ENCODE measurements around the gene SIGLEC15.

SIGLEC15 gene

DNA sequence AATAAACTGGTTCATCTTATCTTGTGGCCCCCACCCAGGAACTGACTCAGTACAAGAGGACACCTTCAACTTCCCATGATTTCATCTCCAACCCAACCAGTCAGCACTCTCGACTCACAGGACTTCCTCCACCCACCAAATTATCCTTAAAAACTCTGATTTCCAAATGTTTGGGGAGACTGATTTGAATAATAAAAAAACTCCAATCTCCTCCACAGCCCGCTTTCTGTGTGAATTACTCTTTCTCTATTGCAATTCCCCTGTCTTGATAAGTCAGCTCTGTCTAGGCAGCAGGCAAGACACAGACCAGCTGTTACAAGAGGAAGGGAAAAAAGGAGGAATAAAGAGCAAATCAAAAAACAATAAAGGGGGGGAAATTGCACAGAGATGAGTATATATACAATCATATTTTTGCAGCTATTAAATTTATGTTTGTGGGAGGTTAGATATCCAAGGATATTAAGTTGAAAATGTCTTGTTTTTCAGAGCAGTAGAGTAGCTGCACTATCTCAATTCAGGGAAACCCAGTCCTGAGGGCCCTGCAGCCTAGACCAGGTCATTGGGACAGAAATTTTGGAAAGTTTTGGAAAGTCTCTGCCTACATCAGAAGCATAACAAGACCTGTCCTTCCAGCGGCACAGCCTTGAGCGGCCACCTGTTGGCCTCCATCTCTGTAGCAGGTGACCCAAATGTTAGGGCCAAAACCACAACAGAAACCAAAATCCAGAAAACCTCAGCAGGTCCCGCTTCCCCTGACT is 32.8 kb upstream of the SIGLEC15 start:
- no peaks in the 10 kb centered on the region for H3K36me3 ChIP-seq
- H3K4me3 ChIP-seq (ENCODE audit: low read depth, low read length), result no peak overlapping the region
- TF ChIP-seq, protein P1, sequence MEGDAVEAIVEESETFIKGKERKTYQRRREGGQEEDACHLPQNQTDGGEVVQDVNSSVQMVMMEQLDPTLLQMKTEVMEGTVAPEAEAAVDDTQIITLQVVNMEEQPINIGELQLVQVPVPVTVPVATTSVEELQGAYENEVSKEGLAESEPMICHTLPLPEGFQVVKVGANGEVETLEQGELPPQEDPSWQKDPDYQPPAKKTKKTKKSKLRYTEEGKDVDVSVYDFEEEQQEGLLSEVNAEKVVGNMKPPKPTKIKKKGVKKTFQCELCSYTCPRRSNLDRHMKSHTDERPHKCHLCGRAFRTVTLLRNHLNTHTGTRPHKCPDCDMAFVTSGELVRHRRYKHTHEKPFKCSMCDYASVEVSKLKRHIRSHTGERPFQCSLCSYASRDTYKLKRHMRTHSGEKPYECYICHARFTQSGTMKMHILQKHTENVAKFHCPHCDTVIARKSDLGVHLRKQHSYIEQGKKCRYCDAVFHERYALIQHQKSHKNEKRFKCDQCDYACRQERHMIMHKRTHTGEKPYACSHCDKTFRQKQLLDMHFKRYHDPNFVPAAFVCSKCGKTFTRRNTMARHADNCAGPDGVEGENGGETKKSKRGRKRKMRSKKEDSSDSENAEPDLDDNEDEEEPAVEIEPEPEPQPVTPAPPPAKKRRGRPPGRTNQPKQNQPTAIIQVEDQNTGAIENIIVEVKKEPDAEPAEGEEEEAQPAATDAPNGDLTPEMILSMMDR (IDR thresholded peaks at IDR 0.05; ENCODE audit: low read depth, low read length), result no peak
- DNase-seq, result no peak
- peaks cover 3% of the 10 kb centered on the region for H3K9me3 ChIP-seq (ENCODE audit: severe bottlenecking)
- no peak overlapping the region for H3K27ac ChIP-seq
- H3K27me3 ChIP-seq (ENCODE audit: insufficient read depth, low read depth, severe bottlenecking), result peaks cover 22% of the 10 kb centered on the region

DNA sequence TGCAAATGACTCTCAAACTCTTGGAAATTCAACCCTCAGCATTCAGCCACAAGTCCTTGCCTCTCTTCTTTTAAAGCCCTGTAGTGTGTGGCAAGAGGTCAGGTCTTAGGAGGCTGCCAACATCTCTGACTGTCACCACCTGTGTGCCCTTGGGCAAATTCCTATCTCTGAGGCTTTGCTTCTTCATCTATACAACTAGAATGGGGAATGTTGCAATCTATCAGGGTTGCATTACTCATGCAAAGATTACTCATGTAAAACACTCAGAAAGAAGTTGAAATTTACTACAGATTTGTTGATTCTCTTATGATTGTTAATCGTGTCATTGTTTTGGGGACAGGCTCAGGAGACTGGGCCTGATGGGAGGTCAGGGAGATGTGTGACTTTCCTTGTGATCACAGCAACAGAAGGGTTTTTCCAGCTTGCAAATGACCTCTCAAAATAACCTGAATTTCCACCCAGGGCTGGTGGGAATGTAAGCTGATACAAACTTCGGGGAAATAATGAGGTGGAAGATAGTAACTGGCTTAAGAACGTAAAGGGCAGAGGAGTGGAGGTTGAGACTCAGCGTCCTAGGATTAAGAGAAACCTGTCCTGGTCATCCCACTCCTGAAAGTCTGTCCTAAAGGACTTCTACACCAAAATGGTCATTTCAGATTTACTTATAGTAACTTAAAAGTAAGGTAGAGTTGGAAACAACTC is 32.1 kb upstream of the SIGLEC15 start:
- TF ChIP-seq, protein P1 (IDR thresholded peaks at IDR 0.05; ENCODE audit: low read depth, low read length), result no peak
- H3K27ac ChIP-seq, result no peak overlapping the region
- H3K4me3 ChIP-seq (ENCODE audit: low read depth, low read length), result no peak overlapping the region
- no peak for DNase-seq
- H3K27me3 ChIP-seq (ENCODE audit: insufficient read depth, low read depth, severe bottlenecking), result peaks cover 24% of the 10 kb centered on the region
- H3K36me3 ChIP-seq, result no peaks in the 10 kb centered on the region
- peaks cover 3% of the 10 kb centered on the region for H3K9me3 ChIP-seq (ENCODE audit: severe bottlenecking)

DNA sequence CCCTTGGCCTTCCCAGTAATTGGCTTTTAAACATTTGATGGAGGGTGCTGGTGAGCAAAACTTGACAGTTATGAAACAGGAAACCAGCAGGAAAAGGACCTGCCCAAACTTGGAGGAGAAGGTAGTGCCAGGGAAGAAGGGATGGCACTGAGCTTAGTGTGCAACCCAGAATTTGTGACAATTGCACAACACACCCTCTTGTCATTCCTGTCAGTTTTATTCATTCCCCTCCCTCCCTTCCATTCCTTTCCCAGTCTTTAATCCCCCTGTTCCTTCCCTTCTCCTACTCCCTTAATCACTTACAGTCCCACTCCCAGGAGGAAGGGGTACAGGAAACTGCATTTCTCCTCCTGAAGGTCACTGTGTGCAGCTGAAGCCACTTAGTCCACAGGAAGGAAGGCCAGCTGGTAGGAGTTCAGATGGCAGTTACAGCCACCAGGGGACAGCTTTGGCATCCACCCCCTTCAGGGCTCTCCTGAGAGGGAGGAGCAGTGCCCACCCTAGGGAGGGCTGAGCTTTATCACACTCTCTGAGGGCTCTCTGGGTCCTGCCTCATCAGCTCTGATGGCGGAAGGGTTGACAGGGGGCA is 24.0 kb upstream of the SIGLEC15 start:
- DNase-seq, result no peak
- H3K9me3 ChIP-seq (ENCODE audit: severe bottlenecking), result peaks cover 28% of the 10 kb centered on the region
- no peak overlapping the region for H3K4me3 ChIP-seq (ENCODE audit: low read depth, low read length)
- H3K36me3 ChIP-seq, result no peaks in the 10 kb centered on the region
- TF ChIP-seq, protein P1 (IDR thresholded peaks at IDR 0.05; ENCODE audit: low read depth, low read length), result no peak
- no peak overlapping the region for H3K27ac ChIP-seq
- peaks cover 41% of the 10 kb centered on the region for H3K27me3 ChIP-seq (ENCODE audit: insufficient read depth, low read depth, severe bottlenecking)

DNA sequence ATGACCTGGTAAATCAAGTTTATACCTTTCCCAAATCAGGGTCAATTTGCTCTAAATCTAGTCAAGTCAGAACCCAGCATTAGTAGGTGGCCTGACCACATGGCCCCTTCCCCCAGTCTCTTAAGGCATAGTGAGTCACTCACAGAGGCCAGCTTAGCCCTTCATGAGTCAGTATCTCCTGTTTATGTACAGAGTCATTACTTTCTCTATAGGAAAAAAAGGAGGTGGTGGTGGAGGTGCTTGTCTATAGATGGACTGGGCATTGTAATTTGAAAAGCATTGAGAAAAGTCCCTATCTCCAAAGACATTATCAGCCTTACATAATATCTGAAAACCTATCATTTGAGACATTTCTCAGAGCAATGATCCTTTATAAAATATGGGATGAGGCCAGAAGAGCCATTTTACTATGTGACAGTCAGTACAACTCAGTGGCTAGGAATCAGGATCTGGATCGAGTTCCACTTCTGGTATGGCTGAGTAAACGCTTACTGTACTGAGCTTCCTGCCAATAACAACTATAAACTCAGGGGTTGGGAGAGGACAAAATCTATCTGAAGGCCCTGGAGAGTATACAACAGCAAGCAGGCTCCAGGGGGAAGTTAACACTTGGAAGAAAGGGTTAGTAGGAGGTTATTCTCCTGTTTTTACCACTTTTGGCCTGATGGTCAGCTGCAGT is 22.5 kb upstream of the SIGLEC15 start:
- Histone ChIP-seq H3K9me3 (ENCODE audit: severe bottlenecking) (peaks cover 28% of the 10 kb centered on the region), H3K27ac (no peak overlapping the region), H3K36me3 (no peaks in the 10 kb centered on the region), H3K4me3 (ENCODE audit: low read depth, low read length) (no peak overlapping the region), H3K27me3 (ENCODE audit: insufficient read depth, low read depth, severe bottlenecking) (peaks cover 46% of the 10 kb centered on the region)
- TF ChIP-seq, protein P1 (IDR thresholded peaks at IDR 0.05; ENCODE audit: low read depth, low read length), result no peak
- DNase-seq, result no peak

DNA sequence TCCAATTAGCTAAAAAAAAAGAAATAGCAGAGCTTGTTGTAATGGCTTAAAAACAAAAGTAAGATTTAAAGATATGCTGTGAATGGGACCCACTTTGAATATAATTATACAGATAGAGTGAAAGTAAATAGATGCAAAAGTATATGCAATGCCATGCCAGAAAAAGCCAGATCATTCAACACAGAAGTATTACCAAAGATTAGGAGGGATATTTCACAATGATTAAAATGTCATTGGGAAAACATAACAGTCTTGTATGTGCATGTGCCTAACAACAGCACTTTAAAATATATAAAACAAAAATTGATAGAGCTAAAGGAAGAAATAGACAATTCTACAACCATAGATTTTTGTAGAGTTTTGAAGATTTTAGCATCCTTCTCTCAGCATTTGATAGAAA is 19.9 kb upstream of the SIGLEC15 start:
- Histone ChIP-seq H3K27me3 (ENCODE audit: insufficient read depth, low read depth, severe bottlenecking) (peaks cover 58% of the 10 kb centered on the region), H3K36me3 (no peaks in the 10 kb centered on the region), H3K9me3 (ENCODE audit: severe bottlenecking) (peaks cover 12% of the 10 kb centered on the region), H3K27ac (no peak overlapping the region), H3K4me3 (ENCODE audit: low read depth, low read length) (no peak overlapping the region)
- no peak for DNase-seq
- TF ChIP-seq, protein P1 (IDR thresholded peaks at IDR 0.05; ENCODE audit: low read depth, low read length), result no peak
